Thyroid gland (tissue), 4 donors: ENCODE results near the gene CEP83. TPM values are rescaled to one million over a fixed set of nuclear protein-coding genes. Genes with fewer than 3 reads are reported as not detected.

Source experiments
- DNase-seq, 2 donors: peaks; one replicate each; pipeline ENCODE4 v3.0.0-alpha.2; 2019
- H3K27ac ChIP-seq, 3 donors: fragments of 200-600 bp; sonication (generic); 1 replicate in 2 of 3; 2 replicates in 1 of 3; pipeline ENCODE4 v1.5.1; 2016 to 2019; ENCODE audit warnings: mild to moderate bottlenecking in 1 of 3, moderate library complexity in 1 of 3
- H3K27me3 ChIP-seq: fragments of 200-600 bp; sonication (generic); one replicate; pipeline ENCODE4 v1.5.1; 2019
- H3K36me3 ChIP-seq, 2 donors: fragments of 200-600 bp; sonication (generic); one replicate each; pipeline ENCODE4 v1.5.1; 2016 to 2019
- H3K4me1 ChIP-seq, 2 donors: fragments of 200-600 bp; sonication (generic); one replicate each; pipeline ENCODE4 v1.5.1; 2017 to 2019
- H3K4me3 ChIP-seq, 3 donors: fragments of 200-600 bp; sonication (generic); replicated peaks in 1 of 3; 1 replicate in 2 of 3; 2 replicates in 1 of 3; pipeline ENCODE4 v1.5.1; 2016; ENCODE audit warnings: mild to moderate bottlenecking in 1 of 3
- H3K9me3 ChIP-seq: fragments of 200-600 bp; sonication (generic); one replicate; pipeline ENCODE4 v1.5.1; 2017
- POLR2A ChIP-seq, 2 donors: fragments of 450-650 bp; IDR thresholded peaks; one replicate each; pipeline ENCODE4 v1.6.1; 2017; ENCODE audit warnings: antibody characterized with exemption in 2 of 2, mild to moderate bottlenecking in 2 of 2, moderate library complexity in 1 of 2
- WGBS, 2 donors: methylation state at CpG; one replicate each; pipeline ENCODE4 v1.1.5; 2017; 5-methylcytosine and 5-hydroxymethylcytosine counted together
- intact Hi-C: fragments of 100-400 bp; cut with DNase I; formaldehyde crosslinking; loops from one replicate; pipeline ENCODE4 v1.15.1; 2023
- total RNA-seq, 4 donors: library from RNA; depleted of rRNA; stranded (reverse); fragments of >200 nt; gene quantifications; one replicate each; pipeline ENCODE4 v1.2.3, GENCODE V29; 2016
- TF ChIP-seq, protein P1 (sequence below), 6 experiments: fragments of 200-600 bp in 3 of 6; fragments of 450-650 bp in 3 of 6; sonication (generic) in 3 of 6; IDR thresholded peaks; one replicate each; pipeline ENCODE4 v1.5.1; 2016 to 2019; ENCODE audit warnings: antibody characterized with exemption in 6 of 6, mild to moderate bottlenecking in 2 of 6, inconsistent platforms in 1 of 6, moderate library complexity in 1 of 6

Gene CEP83
- total RNA-seq, 4 donors from 2014 or later: 24.1 to 41.9 (median 29.4) TPM

DNA sequence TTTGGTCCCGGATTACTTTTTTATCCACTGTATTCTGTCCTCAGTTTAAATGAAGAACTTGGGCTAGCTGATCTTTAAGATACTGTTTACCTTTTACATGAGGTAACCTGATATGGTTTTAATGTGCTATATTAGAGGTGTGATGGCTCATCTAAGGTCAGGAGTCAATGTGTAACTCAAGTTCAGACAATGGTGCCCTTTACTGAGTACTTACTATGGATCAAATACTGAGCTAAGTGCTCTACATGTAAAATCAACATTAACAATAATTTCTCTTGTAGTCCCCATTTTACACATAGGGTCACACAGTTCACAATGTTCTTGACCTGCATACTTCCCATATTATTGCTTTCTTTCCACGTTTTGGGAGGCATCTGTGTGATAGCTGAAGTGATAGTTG lies 79.2 kb downstream of the CEP83 start:
- DNase-seq: no peak
- H3K4me1 ChIP-seq: no peaks in the 10 kb centered on the region
- intact Hi-C loops: no loop called here

GRCh38 chr12:94379479-94380113 lies 80.1 kb downstream of the CEP83 start:
- intact Hi-C loops: no loop called here
- no peak for DNase-seq
- no peak overlapping the region for H3K27ac ChIP-seq
- TF ChIP-seq, protein P1, sequence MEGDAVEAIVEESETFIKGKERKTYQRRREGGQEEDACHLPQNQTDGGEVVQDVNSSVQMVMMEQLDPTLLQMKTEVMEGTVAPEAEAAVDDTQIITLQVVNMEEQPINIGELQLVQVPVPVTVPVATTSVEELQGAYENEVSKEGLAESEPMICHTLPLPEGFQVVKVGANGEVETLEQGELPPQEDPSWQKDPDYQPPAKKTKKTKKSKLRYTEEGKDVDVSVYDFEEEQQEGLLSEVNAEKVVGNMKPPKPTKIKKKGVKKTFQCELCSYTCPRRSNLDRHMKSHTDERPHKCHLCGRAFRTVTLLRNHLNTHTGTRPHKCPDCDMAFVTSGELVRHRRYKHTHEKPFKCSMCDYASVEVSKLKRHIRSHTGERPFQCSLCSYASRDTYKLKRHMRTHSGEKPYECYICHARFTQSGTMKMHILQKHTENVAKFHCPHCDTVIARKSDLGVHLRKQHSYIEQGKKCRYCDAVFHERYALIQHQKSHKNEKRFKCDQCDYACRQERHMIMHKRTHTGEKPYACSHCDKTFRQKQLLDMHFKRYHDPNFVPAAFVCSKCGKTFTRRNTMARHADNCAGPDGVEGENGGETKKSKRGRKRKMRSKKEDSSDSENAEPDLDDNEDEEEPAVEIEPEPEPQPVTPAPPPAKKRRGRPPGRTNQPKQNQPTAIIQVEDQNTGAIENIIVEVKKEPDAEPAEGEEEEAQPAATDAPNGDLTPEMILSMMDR (IDR thresholded peaks at IDR 0.05): no peak
- TF ChIP-seq POLR2A (IDR thresholded peaks at IDR 0.05): no peak
- H3K9me3 ChIP-seq: no peaks in the 10 kb centered on the region
- H3K4me3 ChIP-seq: no peak overlapping the region
- H3K36me3 ChIP-seq: no peaks in the 10 kb centered on the region
- 90 to 96% methylated on average over 3 of the region's 3 CpGs for WGBS, 2 donors
- H3K27me3 ChIP-seq: no peaks in the 10 kb centered on the region
- H3K4me1 ChIP-seq: no peaks in the 10 kb centered on the region

More for the DNA sequence above, 79.2 kb downstream of the CEP83 start:
- TF ChIP-seq, protein P1 (IDR thresholded peaks at IDR 0.05): no peak
- no peak for TF ChIP-seq POLR2A (IDR thresholded peaks at IDR 0.05)
- H3K36me3 ChIP-seq: peaks cover 0 to 3% of the 10 kb centered on the region in 2 donors
- H3K27me3 ChIP-seq: no peaks in the 10 kb centered on the region
- no peak overlapping the region for H3K4me3 ChIP-seq
- 80 to 81% methylated on average over 2 of the region's 2 CpGs for WGBS, 2 donors
- no peaks in the 10 kb centered on the region for H3K9me3 ChIP-seq
- no peak overlapping the region for H3K27ac ChIP-seq

DNA sequence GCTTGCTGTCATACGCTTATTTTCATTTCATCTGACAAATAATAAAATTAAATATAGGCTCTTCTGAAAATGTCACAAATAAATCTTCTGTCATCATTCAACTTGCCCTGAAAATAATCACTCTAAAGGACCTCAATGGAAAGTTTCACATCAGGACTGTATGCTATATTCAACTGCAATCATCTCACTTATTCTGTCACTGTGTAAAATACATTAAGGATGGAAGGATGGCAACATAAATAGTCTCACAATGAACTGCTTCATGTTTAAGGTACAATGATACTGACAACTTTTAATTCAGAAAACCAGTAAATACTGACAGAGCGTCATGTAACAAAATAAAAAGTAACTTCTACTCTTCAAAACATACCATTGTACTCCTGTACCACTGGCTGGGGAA lies 82.1 kb downstream of the CEP83 start:
- no peak overlapping the region for H3K4me3 ChIP-seq
- no peaks in the 10 kb centered on the region for H3K27me3 ChIP-seq
- H3K36me3 ChIP-seq: no peaks in the 10 kb centered on the region
- H3K27ac ChIP-seq: no peak overlapping the region
- no peaks in the 10 kb centered on the region for H3K4me1 ChIP-seq
- intact Hi-C loops: no loop called here
- WGBS, 2 donors: 98% methylated on average over 2 of the region's 2 CpGs
- TF ChIP-seq POLR2A (IDR thresholded peaks at IDR 0.05): no peak
- TF ChIP-seq, protein P1 (IDR thresholded peaks at IDR 0.05): no peak
- no peaks in the 10 kb centered on the region for H3K9me3 ChIP-seq
- no peak for DNase-seq

GRCh38 chr12:94374124-94374523 lies 85.5 kb downstream of the CEP83 start:
- no peaks in the 10 kb centered on the region for H3K9me3 ChIP-seq
- H3K27me3 ChIP-seq: no peaks in the 10 kb centered on the region
- H3K4me1 ChIP-seq: no peaks in the 10 kb centered on the region
- WGBS, 2 donors: 95 to 97% methylated on average over 2 of the region's 2 CpGs
- H3K36me3 ChIP-seq: no peaks in the 10 kb centered on the region
- DNase-seq: no peak
- no peak overlapping the region for H3K27ac ChIP-seq
- no peak overlapping the region for H3K4me3 ChIP-seq
- intact Hi-C loops: no loop called here
- TF ChIP-seq, protein P1 (IDR thresholded peaks at IDR 0.05): no peak
- no peak for TF ChIP-seq POLR2A (IDR thresholded peaks at IDR 0.05)

- intact Hi-C loops: no loop called here
- Histone ChIP-seq H3K9me3 (no peaks in the 10 kb centered on the region), H3K4me3 (no peak overlapping the region), H3K4me1 (no peaks in the 10 kb centered on the region), H3K27me3 (no peaks in the 10 kb centered on the region), H3K27ac (no peak overlapping the region), H3K36me3 (no peaks in the 10 kb centered on the region)
- no peak for DNase-seq
- WGBS, 2 donors: 88 to 92% methylated on average over 2 of the region's 2 CpGs
- TF ChIP-seq, protein P1 (IDR thresholded peaks at IDR 0.05): no peak
- TF ChIP-seq POLR2A (IDR thresholded peaks at IDR 0.05): no peak
Observed at GRCh38 chr12:94372461-94372860, 87.2 kb downstream of the CEP83 start.
